Tibial nerve (tissue), 4 donors: ENCODE measurements around the gene AGO3.

Experiments
- CTCF ChIP-seq, 5 experiments: fragments of 200-600 bp in 3 of 5; fragments of 450-650 bp in 2 of 5; sonication (generic) in 3 of 5; IDR thresholded peaks; one replicate each; pipeline ENCODE4 v1.5.1; 2016 to 2019; ENCODE audit warnings: antibody characterized with exemption in 5 of 5, mild to moderate bottlenecking in 3 of 5, moderate library complexity in 2 of 5
- EP300 ChIP-seq, 2 donors: sonication (generic); formaldehyde crosslinking; IDR thresholded peaks; one replicate each; pipeline ENCODE4 v1.6.1; 2017; ENCODE audit warnings: antibody characterized with exemption in 2 of 2, mild to moderate bottlenecking in 1 of 2
- POLR2A ChIP-seq, 2 donors: fragments of 450-650 bp; IDR thresholded peaks; one replicate each; pipeline ENCODE4 v1.6.1; 2017; ENCODE audit warnings: antibody characterized with exemption in 2 of 2, mild to moderate bottlenecking in 2 of 2, moderate library complexity in 2 of 2

- TF ChIP-seq CTCF (IDR thresholded peaks at IDR 0.05) (no peak), EP300 (IDR thresholded peaks at IDR 0.05) (no peak), POLR2A (IDR thresholded peaks at IDR 0.05) (no peak)
Measured at GRCh38 chr1:35884934-35885333, 46.0 kb upstream of the AGO3 start.
